HG02938 (cell line): ENCODE results near the gene WBP1L.
"Not testable (repeated sequence)": the region's sequence is repeated elsewhere in the genome, so short reads cannot be mapped to it uniquely, and the experiment has no call there.

Experiments used
- ATAC-seq: cut with Tn5 transposase; IDR thresholded peaks from one replicate; pipeline ENCODE4 v1.9.1; 2021; ENCODE audit warnings: mild to moderate bottlenecking, moderate library complexity; ENCODE audit not compliant: unreplicated experiment

Gene WBP1L

GRCh38 chr10:102721954-102722353, 21.8 kb upstream of the WBP1L start:
- no peak for ATAC-seq

- no peak for ATAC-seq
Measured at GRCh38 chr10:102723989-102724388, 19.8 kb upstream of the WBP1L start.

- no peak for ATAC-seq
Measured at GRCh38 chr10:102726274-102726673, 17.5 kb upstream of the WBP1L start.

DNA sequence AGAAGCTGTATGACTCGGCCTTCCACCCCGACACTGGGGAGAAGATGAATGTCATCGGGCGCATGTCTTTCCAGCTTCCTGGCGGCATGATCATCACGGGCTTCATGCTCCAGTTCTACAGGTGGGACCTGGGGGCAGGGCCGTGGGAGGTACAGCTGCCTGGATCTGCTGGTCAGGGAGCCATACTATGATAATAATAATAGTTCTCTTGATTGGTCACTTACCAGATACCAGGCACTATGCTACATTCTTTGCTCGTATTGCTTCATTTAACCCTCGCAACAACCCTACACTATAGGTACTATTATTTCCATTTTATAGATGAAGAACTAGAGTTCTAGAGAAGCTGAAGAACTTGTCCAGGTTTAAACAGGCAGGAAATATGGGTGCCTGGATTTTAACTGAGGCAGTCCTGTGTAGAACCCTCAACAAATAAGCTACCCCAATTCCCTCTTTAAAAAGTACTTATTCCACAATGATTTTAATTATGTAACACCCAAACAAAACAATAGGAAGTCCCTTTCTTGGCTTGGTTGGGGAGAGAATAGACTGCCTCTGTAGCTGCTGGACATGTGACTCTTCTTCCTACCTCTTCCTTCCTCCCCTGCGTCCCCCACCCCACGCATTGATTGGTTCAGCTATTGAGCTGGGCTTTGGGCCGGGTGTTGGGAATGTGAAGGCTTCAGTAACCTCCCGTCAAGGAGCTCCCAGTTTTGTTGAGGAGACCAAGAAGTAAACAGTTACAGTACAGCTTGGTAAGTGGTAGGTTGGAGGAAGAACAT, 16.5 kb upstream of the WBP1L start:
- no peak for ATAC-seq

- no peak for ATAC-seq
Measured at GRCh38 chr10:102729029-102730026, 14.4 kb upstream of the WBP1L start.

- no peak for ATAC-seq
Measured at GRCh38 chr10:102731222-102731800, 12.4 kb upstream of the WBP1L start.

DNA sequence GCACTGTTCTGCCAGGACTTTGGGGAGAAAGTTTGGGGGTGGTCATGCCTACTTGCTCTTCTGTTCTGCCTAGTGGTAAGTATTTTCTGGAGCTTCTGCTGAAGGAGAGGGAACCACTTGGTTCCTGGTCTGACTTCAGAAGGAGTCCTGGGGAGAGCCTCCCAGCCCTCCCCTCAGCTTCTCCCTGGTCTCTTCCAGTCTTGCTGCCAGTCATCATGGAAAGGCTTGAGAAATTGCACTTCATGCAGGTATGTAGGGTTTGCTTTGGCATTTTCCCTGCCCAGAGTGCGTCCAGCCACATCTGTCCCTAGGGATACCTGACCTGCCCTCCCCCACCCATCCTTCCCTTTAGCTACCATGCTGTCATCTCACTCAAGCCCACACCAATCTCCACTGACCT, 11.1 kb upstream of the WBP1L start:
- no peak for ATAC-seq

- no peak for ATAC-seq
Measured at GRCh38 chr10:102735065-102735562, 8.6 kb upstream of the WBP1L start.

- ATAC-seq = no peak
Measured at GRCh38 chr10:102738692-102739121, 5.0 kb upstream of the WBP1L start.

GRCh38 chr10:102740229-102740628, 3.5 kb upstream of the WBP1L start:
- no peak for ATAC-seq

GRCh38 chr10:102741726-102742237, 2.0 kb upstream of the WBP1L start:
- ATAC-seq = no peak

- ATAC-seq = not testable (repeated sequence)
Measured at GRCh38 chr10:102742313-102742712, 1.4 kb upstream of the WBP1L start.

DNA sequence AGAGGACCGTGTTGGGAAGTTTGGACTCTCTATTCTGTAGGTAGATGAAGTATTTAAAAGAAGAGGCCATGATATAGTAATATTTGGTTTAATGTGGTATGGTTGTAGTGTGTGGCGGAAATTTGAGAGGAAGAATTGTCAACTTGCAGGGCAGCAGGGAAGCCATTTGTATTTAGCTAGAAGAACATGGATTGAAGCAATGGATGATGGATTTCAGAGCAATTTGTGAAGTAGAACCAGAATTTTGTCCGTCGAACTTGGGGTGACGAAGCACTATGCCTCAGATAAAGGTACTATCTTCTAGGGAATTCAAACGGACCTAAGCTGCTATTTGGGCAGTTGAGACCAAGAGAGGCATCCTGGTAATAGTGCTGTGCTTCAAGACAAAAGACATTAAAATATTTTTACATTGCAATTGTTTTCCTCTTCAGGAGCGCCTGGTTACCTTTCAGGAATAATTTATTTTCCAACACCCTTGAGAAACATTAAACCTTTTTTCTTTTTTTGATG, 615 bp upstream of the WBP1L start:
- ATAC-seq = peak; percentile 6

DNA sequence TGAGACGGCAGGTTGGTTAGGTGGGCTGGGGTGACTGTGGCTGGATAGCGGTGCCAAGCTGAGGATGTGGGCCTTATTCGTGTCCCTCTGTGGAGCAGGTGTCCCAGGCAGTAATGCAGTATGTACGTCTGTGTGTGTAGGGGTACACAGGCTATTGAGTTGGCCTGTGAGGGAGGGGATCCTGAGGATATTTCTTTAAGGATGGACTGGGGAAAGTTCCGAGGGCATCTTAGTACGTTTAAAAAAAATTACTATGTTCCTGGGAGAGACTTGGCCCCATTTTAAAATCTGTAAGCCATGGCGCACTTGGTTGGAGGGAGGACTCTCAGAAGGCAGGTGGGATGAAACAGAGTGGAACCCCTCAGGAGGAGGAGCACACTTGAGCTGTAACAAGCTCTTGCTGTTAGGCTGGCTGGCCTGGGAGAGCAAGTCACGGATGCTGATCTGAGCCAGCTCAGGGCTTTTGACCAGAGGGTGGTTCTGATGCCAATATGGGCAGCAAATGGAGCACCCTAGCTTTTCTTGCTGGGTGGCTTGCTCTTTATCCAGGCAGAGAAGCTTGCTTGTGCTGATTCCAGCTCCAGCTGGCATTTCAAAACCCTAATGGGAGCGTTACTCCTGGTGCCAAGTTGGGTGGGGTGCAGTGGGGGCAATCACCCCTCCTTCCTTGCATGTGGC, 765 bp downstream of the WBP1L start:
- ATAC-seq = no peak

- no peak for ATAC-seq
Measured at GRCh38 chr10:102745157-102745556, 1.4 kb downstream of the WBP1L start.

DNA sequence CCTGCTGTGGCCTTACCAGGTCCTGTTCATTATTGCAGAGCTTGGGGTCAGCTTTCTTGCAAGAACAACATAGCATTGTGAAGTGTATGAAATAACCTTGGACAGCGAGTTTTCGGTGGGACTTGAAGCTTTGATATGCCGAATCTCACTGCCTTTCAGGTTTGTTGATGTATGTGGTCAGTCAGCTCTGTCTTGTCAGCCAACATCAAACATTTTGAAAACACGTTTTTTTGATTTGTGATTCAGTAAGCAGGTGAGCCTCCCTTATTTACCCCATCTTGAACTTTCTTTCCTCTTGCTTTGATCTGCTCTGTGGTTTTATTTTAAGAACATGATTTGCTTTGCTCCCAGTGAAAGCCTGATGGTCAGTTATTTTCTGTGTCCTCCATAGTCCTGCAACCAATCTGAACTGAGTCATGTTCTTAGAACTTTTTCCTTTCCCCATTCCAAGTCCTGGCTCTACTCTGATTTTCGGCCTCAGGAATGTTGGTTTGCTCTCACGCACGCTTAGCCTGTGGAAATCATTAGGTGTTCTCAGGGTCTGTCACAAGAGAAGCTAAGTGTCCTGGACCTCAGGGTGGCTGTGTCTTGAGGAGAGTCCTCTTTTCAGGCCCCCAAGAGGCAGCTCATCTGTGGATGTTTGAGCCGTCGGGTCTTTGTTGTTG, 8.7 kb downstream of the WBP1L start:
- ATAC-seq = no peak

GRCh38 chr10:102752934-102753664, 9.4 kb downstream of the WBP1L start:
- no peak for ATAC-seq

DNA sequence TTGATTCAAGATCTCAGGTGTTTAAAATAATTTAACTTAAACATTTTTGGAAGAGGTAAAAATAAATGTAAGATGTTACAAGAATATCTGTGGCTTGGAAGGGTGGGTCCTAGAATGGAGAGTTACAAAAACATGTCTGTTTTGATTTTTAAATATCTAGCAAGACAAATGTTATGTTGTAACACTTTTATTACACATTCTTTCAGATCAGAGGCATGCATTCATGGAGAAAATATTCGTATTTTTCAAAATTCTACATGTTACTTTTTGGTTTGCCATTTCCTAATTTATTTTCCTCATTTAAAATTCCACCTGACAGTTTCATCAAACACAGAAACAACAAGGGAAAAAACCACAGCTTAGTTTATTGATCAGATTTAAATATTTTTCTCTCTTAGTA, 10.0 kb downstream of the WBP1L start:
- no peak for ATAC-seq

DNA sequence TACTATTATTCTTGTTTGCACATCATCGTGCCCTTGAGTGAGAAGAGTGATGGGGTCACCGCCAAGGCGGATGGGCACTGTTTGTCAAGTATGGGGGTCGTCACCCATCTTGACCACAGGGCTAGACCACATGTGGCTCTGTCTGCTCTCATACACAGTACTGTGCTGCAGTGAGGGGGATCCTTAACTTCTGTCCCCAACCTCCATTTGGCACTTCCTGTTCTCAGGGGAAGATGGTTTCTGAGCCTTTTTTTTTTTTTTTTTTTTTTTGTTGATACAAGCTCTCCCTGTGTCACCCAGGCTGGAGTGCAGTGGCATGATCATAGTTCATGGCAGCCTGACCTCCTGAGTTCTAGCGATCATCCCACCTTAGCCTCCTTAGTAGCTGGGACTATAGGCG, 13.6 kb downstream of the WBP1L start:
- ATAC-seq = no peak
